Epidermal melanocyte (primary cell): ENCODE data around the gene FMO4.
A peak's percentile ranks its signal among the peaks of the same experiment; 100 is the strongest.
"Not testable (repeated sequence)": the region's sequence is repeated elsewhere in the genome, so short reads cannot be mapped to it uniquely, and the experiment has no call there.

Experiments
- DNase-seq: peaks from one replicate; pipeline ENCODE4 v3.0.0; 2011; ENCODE audit warnings: low spot score; ENCODE audit not compliant: insufficient read length

Gene FMO4, protein sequence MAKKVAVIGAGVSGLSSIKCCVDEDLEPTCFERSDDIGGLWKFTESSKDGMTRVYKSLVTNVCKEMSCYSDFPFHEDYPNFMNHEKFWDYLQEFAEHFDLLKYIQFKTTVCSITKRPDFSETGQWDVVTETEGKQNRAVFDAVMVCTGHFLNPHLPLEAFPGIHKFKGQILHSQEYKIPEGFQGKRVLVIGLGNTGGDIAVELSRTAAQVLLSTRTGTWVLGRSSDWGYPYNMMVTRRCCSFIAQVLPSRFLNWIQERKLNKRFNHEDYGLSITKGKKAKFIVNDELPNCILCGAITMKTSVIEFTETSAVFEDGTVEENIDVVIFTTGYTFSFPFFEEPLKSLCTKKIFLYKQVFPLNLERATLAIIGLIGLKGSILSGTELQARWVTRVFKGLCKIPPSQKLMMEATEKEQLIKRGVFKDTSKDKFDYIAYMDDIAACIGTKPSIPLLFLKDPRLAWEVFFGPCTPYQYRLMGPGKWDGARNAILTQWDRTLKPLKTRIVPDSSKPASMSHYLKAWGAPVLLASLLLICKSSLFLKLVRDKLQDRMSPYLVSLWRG

DNA sequence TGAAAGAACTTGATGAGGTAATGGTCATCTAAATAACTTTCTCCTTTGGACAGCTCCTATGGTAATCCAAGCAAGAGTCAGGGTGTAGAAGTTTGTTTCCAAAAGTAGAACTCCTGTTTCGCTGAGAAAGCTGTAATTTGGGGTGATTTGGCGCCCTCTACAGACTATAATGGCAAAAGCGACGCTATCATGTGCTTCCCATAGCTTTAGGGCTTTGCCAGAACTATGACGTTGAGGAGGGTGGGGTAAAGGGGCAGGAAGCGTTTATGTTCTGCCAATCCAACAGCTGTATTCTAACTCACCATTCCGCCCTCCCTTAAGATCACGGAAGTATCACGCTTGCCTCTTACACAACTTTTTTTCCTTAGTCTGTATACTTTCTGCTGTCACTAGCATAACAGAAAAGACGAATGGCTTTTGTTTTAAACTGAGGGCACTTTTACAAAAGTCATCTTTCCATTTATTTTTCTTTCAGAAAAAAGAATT is at the start of gene FMO4:
FMO4 (plus strand) TSS at position 349 of the 486 bp plus-strand sequence. CDS start 5,643 bp downstream, outside the sequence.
- DNase-seq = peak; percentile 93

DNA sequence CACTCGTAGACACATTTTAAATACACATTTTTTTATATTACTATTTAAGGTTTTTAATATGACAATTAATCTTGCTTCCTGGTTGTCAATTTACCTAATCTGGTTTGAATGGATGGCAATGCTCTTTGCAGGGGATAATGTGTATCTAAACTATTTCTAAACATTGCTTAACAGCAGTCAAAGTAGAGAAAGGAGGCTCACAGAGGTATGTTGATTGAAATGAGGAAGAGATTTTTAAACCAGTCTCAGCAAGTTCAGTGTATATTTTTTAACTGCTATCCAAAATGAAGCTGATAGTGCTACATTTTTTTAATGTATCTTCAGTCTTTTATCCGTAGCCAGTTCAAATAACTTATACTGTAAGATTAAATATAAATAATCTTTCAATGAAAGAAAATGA is 48.3 kb upstream of the FMO4 start:
- DNase-seq = no peak

DNA sequence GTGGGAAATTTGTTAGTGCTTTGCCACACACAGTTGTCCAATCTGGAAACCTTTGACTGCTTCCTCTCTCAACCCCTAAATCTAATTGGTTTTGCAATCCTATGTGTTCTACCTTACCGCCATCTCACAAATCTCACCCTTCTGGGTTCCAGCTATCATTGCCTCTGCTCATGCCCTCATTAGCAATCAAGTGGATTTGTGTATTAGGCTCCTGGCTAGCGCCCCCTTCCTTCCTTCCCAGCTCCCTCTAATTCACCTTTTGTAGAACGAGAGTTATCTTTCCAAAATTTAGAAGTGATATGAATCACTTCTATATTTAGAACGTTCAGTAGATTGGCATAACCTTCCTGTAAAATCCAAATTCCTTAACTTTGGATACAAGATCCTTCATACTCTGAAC is 47.1 kb upstream of the FMO4 start:
- DNase-seq = no peak

DNA sequence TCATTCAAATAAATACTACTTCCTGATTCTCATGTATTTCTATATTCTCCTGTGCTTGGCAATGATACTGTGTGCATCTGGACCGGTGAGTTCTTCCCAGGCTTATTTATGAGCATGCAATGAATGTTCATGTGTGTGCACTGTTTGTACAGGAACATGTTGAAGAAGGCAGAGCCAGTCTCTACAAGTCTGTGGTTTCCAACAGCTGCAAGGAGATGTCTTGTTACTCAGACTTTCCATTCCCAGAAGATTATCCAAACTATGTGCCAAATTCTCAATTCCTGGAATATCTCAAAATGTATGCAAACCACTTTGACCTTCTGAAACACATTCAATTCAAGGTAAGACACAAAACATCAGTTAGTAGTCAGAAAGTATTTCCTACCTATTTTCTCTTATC is 46.6 kb upstream of the FMO4 start:
- DNase-seq = no peak

DNA sequence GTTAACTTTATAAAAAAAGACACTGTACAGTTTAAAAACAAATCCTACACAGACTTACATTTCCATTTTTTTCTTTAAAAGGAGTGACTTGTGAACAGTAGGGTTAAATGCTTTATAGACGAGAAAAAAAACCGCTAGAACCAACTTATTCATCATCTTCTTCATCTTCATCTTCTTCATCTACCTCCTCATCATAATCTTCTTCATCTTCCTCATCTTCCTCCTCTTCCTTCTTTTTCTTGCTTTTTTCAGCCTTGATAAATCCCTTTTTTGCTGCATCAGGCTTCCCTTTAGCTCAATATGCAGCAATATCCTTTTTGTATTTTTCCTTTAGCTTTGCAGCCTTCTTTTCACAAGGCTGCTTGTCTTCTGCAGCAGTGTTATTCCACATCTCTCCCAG is 43.2 kb upstream of the FMO4 start:
- DNase-seq = no peak

DNA sequence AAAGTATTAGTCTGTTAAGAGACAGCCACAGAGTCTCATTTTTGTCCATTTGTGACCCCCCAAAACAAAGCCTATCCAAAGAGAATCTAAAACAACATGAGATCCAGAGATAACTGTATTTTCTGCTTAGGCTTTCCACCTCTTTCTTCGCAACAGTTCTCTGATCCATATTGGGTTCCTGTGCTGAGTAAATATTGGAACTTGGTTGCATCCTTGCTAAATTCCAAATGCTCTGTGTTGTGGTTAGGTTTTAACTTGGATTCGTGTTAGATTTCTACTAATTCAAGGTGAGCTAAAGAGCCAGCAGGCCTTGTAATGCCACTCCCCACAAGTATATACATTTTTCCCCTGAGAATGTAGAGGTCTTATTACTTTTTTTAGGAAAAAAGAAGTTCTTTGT is 36.4 kb upstream of the FMO4 start:
- no peak for DNase-seq

DNA sequence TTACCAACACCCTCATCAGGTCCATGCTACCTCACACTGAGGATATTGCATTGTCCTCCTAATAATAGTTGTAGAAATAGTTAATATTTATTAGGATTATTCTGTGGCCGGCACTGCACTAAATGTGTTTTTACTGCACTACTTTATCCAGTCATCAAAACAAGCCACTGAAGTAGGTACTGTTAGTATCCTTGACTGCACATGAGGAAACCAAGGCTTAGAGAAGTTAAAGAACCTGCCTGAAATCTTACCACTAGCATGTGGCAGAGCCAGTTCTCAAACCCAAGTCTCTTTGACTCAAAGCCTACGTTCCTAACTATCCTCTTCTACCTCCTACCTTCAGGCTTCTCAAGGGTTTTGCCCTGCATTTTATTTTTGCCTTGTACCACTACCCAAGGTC is 34.7 kb upstream of the FMO4 start:
- no peak for DNase-seq

DNA sequence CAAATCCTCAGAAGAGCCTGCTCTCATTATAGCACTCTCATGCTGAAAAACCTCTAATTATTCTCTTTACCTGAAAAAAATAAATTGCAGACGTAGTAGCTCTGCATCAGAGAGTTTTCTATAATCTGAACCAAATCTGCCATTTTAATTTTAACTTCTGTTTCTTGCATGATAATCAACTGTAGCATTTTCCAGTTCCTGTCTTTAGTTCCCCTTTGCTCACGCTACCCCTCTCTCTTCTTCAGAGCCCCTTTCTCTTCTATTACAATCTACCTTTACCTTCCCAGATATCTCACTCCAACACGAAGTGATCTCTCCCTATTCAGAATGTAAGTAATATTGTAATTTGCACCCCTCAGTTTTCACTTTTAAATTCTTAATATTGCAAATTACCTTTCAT is 34.3 kb upstream of the FMO4 start:
- DNase-seq = no peak

DNA sequence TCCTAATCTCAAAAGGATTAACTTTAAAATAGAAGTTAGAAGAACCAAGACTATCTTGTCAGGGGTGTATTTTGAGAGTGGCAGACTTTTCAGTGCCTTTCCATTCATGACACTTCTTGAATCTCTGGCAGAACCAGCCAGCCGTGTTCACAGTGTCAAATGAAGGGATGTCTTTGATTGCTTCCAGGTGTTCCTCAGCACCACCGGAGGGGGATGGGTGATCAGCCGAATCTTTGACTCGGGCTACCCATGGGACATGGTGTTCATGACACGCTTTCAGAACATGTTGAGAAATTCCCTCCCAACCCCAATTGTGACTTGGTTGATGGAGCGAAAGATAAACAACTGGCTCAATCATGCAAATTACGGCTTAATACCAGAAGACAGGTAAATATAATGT is 33.4 kb upstream of the FMO4 start:
- no peak for DNase-seq

DNA sequence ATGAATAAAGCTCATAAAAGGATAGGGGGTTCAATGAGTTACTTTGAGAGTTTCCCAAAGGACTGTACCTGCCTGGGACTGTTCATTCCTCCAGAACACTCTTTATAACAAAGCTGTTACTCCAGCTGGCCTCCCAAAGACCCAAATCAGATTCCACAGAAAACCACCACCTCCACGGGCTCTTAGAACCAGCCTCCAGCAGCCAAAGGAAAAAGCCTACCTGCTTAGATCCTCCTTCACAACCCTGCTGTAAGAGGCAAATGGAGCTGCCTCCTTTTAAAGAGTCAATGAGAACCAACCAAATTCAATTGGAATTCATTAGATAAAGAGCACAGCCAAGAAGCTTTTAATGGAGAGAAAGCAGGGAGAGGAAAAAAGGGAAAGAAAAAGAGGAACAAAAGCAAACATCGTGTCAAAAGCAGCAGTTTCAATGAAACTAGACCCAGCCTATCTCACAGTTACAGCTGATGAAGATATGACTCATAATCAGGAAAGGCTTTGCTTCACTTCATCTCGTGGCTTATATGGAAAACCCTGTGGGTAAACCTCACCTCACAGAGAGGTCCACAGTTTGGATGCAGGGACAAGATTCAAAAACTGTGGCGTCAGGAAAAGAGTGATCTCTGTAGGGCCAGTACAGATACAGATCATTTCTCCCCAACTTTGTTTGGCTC is 27.8 kb upstream of the FMO4 start:
- DNase-seq = no peak

DNA sequence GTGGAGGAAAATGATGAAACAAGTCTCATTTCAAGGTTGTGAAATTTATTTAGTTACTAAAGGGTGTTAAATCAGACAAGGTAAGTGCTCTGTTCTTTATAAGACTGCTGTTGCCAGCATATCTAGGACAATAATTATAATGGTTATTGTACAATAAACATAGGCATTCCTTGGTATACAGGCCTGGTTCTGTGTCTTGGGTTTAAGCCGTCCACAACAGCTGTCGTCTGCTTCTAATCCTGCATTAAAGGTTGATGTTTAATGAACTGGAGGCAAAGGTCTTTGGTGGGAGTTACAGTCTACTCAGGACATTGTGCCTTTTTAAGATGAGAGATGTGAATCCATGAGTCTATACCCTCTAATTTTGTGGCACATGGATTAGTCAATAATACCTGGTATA is 23.4 kb upstream of the FMO4 start:
- DNase-seq = no peak

DNA sequence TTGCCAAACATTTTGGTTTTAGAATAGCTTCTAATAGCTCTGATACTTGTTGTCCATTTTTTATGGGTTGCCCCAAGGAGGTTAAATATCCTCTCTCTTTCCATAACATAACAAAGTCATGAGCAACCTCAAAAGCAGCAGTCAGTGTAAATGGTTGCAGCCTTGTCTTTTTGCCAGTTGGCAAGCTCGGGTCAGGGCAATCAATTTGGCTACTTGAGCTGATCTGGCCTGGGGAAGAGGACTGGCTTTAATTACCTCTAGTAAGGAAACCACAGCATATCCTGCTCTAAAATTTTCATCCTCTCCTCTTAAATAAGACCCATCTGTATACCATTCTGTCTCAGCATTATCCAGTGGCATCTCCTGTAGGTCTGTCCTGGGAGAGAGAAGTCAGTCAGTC is 21.2 kb upstream of the FMO4 start:
- DNase-seq = peak; percentile 44

DNA sequence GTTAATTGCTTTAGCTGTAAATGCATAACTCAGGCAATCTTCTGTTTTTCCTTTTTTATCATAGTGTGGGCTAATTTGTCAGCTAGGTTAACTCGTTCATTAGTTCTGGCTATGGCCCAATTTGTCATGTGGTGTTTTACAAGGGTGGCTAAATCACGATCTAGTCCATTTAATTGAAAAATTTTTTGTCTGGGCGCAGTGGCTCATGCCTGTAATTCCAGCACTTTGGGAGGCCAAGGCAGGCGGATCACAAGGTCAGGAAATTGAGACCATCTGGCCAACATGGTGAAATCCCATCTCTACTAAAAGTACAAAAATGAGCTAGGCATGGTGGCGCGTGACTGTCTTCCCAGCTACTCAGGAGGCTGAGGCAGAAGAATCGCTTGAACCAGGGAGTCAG is 18.6 kb upstream of the FMO4 start:
- not testable (repeated sequence) for DNase-seq

DNA sequence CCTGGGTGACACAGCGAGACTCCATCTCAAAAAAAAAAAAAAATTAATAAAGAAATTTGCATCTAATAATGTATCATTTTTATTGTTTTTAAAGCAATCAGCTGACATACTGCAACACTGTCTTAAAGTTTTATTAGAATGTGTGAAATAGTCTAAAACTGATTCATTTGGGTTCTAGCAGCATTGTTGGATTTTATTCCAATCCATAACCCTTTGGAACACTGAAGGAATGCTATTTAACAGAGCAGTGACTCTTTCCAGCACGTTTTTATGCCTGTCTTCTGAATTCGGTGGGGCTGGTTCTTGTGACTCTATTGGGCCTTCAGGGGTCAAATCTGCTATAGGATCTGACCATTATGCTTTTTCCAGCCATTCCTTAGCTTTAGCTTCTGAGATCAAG is 18.2 kb upstream of the FMO4 start:
- DNase-seq = no peak

DNA sequence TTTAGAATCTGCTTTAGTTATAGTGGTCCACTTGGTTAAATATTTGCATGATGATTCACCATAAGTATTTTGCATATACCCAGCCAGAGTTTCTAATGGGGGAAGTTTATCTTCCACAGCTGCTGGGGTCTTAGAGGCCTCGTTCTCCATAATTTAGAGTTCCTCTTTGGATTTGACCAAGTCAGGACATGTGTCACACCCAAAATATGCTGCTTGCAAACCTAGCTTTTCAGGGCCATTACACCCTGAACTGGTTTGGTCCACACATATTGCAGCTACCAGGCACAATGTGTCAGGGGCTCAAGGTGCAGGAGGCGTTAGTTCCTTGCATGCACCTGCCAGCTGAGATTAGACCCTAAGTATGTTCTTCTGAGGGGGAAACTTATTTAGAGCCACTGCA is 17.1 kb upstream of the FMO4 start:
- no peak for DNase-seq

DNA sequence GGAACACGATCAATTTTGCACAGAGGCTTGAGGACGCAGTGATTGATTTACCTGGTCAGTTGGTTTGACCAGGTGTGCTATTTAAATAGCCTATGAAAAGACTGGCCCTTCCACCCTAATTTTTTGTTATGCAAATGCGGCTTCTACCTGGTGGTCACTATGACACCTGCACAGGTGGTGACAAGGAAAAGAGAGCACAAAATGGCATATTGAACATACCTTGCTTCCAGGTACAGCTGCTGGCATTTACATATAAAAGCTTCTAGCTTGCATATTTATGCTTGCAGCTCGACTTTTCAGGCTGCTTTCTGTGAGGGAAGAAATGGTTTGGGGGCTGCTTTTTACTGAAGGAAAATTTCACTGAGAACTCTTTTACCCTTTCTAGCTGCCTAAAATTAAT is 15.3 kb upstream of the FMO4 start:
- DNase-seq = no peak

DNA sequence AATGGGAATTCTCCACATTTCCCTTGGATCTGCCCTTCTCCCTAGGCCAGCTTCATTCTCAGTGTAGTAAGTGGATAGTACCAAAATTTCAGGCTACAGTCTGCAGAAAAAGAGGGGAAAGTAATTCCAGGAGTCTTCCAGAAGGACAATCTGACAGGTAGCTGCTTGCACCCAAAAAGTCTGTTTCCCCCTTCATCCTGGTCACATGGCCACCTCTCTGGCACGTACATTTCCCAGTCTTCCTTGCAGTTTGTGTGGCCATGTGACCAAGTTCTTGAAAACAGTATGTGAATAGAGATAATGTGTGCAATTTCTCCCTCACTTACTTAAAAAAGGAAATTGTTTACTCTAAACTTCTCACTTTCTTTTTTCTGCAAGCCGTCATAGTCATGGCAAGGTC is 14.6 kb upstream of the FMO4 start:
- DNase-seq = no peak

DNA sequence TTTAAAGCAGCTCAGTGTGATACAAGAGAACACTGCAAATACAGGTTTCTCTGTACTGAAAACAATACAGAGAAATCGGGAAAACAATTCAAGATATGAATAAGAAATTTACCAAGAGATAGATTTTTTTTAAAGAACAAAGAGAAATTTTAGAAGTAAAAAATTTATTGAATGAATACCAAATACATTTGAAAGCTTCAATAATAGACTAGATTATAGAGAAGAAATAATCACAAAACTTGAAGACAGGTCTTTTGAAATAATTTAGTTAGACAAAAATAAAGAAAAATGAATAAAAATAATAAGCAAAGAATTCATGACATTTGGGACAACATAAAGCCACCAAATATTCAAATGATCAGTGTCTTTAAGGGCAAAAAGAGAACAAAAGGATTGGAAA is 13.6 kb upstream of the FMO4 start:
- no peak for DNase-seq

DNA sequence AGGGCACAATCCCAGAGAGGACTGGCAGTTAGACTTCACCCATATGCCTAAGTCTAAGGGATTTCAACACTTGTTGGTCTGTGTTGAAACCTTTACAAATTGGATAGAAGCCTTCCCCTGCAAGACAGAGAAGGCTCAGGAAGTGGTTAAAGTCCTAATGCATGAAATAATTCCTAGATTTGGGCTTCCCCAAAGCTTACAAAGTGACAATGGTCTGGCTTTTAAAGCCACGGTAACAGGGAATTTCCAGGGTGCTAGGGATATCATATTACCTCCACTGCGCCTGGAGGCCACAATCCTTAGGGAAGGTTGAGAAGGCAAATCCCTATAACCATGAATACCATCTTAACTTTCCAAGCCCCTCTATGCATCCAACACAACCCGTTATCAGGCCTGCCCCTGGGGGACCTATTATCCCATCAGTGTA is 3.3 kb upstream of the FMO4 start:
- DNase-seq = no peak

DNA sequence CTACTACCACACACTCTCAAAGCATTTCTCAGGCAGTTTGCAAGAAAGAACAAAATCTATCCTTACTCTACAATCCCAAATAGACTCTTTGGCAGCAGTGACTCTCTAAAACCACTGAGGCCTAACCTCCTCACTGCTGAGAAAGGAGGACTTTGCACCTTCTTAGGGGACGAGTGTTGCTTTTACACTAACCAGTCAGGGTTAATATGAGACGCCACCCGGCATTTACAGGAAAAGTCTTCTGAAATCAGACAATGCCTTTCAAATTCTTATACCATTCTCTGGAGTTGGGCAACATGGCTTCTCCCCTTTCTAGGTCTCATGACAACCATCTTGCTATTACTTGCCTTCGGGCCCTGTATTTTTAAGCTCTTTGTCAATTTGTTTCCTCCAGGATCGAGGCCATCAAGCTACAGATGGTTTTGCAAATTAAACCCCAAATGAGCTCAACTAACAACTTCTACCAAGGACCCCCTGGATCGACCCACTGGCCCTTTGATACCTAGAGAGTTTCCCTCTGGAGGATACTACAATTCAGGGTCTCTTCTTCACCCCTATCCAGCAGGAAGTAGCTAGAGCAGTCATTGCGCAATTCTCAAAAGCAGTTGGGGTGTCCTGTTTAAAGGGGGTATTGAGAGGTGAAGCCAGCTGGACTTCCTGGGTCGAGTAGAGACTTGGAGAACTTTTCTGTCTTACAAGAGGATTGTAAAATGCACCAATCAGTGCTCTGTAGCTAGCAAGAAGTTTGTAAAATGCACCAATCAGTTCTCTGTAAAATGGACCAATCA is 2.0 kb upstream of the FMO4 start:
- DNase-seq = no peak

DNA sequence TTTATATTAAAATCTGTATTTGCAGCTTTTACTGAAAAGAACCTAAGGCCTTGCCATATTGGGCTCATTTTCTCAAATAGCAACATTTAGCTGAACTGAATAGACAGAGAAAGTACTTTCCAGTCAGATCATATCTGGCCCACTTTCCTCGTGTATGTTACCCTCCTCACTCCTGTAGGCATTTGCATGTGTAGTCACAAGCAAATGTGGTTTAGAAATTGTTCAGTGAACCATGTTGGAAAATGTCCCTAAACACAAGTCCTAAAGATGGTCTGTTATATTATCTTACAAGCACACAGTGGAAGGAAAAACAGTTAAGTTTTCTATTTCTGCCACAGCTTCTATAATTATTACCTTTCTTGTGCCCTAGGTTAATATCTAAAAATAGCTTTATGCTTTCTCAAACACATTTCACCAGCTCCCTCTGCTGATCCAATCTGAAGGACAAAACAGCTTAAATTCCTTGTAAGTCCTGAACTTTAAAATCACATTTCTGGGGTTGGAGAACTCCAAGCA is 606 bp upstream of the FMO4 start:
- no peak for DNase-seq

DNA sequence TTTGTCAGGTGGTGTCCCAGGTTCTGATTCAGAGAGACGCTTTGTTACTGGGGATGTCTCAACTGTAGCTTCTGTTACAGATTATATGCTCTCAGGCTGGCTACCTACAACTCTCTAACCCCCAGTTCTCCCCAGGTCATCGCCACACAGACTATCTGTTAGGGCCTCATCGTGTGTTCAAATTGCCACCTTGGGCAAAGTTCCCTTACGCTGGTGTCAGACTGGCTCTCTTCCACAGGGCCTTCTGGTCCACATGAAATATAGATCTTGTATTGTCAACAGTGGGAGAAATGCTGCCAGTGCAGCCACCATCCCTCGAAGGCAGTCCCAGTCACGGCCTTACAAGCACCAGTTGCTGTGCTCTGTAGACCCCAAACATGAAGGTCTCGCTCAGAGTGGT is 15.3 kb downstream of the FMO4 start:
- no peak for DNase-seq
